HUES6 (cell line): Measurements from ENCODE around the gene CAPG.
"Not testable (repeated sequence)": the region's sequence is repeated elsewhere in the genome, so short reads cannot be mapped to it uniquely, and the experiment has no call there.

Experiments
- H3K27ac ChIP-seq: 2 replicates; pipeline ENCODE4 v1.7.0; 2013; ENCODE audit warnings: low read depth, mild to moderate bottlenecking, low read length, inconsistent platforms
- H3K27me3 ChIP-seq: 2 replicates; pipeline ENCODE4 v1.6.1; 2013; ENCODE audit warnings: low read length; ENCODE audit not compliant: control insufficient read depth, insufficient read depth
- H3K36me3 ChIP-seq: 2 replicates; pipeline ENCODE4 v1.6.1; 2013; ENCODE audit warnings: low read length; ENCODE audit not compliant: control insufficient read depth, insufficient read depth
- H3K4me1 ChIP-seq: 2 replicates; pipeline ENCODE4 v1.6.1; 2013; ENCODE audit warnings: low read length; ENCODE audit not compliant: control insufficient read depth, insufficient read depth
- H3K4me3 ChIP-seq: 2 replicates; pipeline ENCODE4 v1.5.1; 2013; ENCODE audit warnings: low read depth, low read length
- H3K9ac ChIP-seq: one replicate; pipeline ENCODE4 v1.6.1; 2013; ENCODE audit warnings: mild to moderate bottlenecking, low read length
- H3K9me3 ChIP-seq: 2 replicates; pipeline ENCODE4 v1.6.1; 2013; ENCODE audit warnings: low read depth, low read length; ENCODE audit not compliant: control insufficient read depth, insufficient read depth

The CAPG gene

DNA sequence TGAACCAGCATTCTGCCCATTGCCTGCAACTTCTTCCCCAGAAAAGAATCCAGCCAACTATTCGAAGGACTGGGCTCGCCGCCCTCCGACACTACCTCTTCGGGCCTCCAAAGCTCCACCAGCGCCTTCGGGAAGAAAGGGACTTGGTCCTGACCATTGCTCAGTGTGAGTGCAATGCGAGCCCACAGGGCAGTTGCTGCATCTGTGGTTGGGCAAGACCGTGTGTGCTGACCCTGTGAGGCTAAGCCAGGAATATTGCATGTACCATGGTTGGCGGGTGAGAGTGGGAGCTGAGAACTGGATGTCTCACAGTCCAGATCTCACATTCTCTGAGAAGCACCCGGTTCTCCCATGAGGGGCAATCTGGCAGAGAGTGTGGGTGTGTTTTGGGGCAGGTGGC is 39.1 kb downstream of the CAPG start:
- Histone ChIP-seq H3K27me3 (no peaks in the 10 kb centered on the region), H3K27ac (no peak overlapping the region)

DNA sequence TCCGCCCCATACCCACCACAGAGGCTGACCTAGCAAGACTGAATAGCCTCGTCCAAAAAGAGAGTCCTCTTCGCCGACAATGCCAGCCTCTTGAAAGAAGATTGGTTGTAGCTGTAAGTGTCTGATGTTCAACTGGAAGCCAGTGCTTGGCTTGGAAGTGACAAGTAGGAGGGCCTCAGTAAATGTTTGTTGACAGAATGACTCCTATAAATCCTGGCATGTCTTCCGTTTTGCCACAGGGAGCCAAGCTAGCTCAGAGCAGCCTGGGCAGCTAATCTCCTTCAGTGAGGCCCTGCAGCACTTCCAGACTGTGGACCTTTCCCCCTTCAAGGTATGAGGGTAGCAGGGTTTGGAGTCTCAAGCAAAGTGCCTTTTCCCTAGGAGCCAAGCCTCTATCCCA is 40.7 kb downstream of the CAPG start:
- Histone ChIP-seq H3K9ac (no peak overlapping the region), H3K4me1 (no peaks in the 10 kb centered on the region), H3K27me3 (no peaks in the 10 kb centered on the region), H3K27ac (no peak overlapping the region), H3K9me3 (no peaks in the 10 kb centered on the region), H3K36me3 (peaks cover 2% of the 10 kb centered on the region; the same call in 1 of the 2 replicates), H3K4me3 (no peak overlapping the region)

More for the DNA sequence above, 39.1 kb downstream of the CAPG start:
- Histone ChIP-seq H3K9me3 (no peaks in the 10 kb centered on the region), H3K36me3 (no peaks in the 10 kb centered on the region), H3K4me3 (no peak overlapping the region), H3K4me1 (no peaks in the 10 kb centered on the region), H3K9ac (no peak overlapping the region)

DNA sequence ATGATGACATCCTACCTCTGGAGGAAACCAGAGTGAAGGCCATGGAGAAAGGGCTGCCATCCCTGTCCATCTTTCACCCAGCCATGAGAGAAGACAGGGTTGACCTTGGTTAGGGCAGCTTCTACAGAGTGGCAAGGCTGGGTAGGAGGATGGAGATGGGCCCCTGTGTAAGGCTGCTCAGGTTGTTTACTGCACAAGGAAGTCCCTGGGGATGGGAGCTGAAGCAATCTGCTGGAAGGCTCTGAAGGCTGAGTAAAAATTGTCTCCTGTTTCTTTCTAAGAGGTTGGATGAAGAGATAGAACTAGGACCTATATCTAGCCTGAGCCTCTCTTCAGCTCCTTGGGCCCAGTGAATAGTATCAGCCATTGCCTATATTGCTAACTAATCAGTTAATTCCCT is 41.2 kb downstream of the CAPG start:
- H3K27me3 ChIP-seq: no peaks in the 10 kb centered on the region
- no peaks in the 10 kb centered on the region for H3K9me3 ChIP-seq
- no peak overlapping the region for H3K9ac ChIP-seq
- H3K27ac ChIP-seq: no peak overlapping the region
- H3K4me3 ChIP-seq: no peak overlapping the region
- H3K4me1 ChIP-seq: no peaks in the 10 kb centered on the region
- peaks cover 2% of the 10 kb centered on the region; the same call in 1 of the 2 replicates for H3K36me3 ChIP-seq

DNA sequence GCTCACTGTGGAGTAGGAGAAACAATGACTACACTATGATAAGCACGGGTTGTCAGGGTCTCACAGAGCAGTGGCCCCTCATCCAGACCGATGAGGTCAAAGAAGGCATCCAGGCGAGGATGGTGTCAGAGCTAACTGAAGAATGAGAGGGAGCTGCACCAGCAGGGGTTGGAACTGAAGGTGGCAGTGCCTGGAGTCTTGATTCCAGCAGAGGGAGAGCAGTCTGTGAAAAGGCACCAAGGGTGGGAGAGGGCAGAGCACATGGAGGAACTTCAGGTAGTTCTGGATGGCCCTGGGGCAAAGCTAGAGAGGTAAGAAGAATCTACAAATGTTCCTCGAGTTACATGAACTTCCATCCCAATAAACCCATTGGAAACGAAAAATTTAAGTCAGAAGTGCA is 43.0 kb downstream of the CAPG start:
- H3K36me3 ChIP-seq: peaks cover 9% of the 10 kb centered on the region; the same call in 1 of the 2 replicates
- no peak overlapping the region for H3K9ac ChIP-seq

DNA sequence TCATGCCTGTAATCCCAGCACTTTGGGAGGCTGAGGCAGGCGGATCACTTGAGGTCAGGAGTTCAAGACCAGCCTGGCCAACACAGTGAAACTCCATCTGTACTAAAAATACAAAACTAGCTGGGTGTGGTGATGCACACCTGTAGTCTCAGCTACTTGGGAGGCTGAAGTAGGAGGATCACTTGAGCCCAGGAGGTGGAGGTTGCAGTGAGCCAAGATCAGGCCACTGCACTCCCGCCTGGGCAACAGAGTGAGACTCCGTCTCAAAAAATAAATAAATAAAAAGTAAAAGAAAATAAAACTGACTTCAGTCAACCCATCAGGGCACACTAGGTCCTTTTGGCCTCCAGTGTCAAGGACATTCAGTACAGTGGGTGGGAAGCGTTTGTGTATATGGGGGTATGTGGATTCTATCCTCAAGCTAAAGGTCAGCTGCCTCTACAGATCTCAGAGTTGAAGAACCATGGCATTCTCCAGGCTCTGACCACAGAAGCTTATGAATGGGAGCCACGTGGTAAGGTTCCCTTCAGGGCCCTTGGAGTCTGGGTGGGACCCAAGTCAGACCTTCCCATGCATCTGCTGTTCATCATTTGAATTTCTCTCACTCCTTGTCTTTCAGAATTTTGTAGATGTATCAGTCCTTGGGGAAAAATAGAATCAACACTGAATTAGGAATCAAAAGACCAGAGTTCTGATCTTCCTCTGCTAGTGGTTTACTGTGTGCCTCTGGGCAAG is 47.3 kb downstream of the CAPG start:
- H3K27ac ChIP-seq, H3K9me3 ChIP-seq, H3K9ac ChIP-seq, H3K4me1 ChIP-seq, H3K27me3 ChIP-seq, H3K4me3 ChIP-seq: not testable (repeated sequence)
- peaks cover 13% of the 10 kb centered on the region for H3K36me3 ChIP-seq

More for the DNA sequence above, 43.0 kb downstream of the CAPG start:
- no peak overlapping the region for H3K27ac ChIP-seq
- H3K4me1 ChIP-seq: no peaks in the 10 kb centered on the region
- no peaks in the 10 kb centered on the region for H3K27me3 ChIP-seq
- H3K4me3 ChIP-seq: no peak overlapping the region
- no peaks in the 10 kb centered on the region for H3K9me3 ChIP-seq

DNA sequence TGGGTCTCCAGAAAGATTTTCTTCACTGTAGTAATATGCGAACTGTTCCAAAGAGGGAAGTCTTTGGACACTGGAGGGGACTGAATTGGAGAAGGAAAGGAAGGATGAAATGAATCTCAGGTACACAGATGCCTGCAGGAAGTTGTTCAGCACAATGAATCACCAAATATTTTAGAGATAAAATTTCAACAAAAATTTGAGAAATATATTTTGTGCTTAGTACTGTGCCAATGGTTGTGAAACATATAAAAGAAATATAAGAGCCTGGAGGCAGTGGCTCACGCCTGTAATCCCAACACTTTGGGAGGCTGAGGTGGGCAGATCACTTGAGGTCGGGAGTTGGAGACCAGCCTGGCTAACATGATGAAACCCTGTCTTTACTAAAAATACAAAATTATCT is 52.4 kb downstream of the CAPG start:
- no peaks in the 10 kb centered on the region for H3K27me3 ChIP-seq
- H3K27ac ChIP-seq: no peak overlapping the region
- H3K9ac ChIP-seq: no peak overlapping the region
- peaks cover 12% of the 10 kb centered on the region for H3K36me3 ChIP-seq
- H3K9me3 ChIP-seq: no peaks in the 10 kb centered on the region
- no peak overlapping the region for H3K4me3 ChIP-seq
- H3K4me1 ChIP-seq: peaks cover 13% of the 10 kb centered on the region; the same call in 1 of the 2 replicates

DNA sequence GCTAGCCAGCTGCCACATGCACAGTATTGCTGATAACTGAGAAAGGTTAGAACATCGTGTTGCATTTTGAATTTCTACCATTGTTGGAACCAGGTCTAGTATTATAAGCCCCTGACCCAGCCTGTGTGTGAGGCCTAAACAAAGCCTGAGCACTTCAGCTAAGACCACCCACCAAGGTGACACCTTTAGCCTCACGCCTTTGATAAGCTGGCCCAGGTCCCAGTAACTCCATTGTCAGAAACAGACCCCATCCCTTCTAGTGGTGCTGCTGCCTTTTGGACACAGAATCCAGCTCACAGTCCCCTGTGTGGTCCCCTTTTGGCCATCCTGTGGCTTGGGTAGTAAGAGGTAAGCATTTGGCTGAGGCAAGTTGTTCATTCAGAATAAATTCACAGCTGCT is 54.0 kb downstream of the CAPG start:
- Histone ChIP-seq H3K4me3 (no peak overlapping the region), H3K9me3 (no peaks in the 10 kb centered on the region), H3K27ac (no peak overlapping the region), H3K36me3 (peaks cover 12% of the 10 kb centered on the region; the same call in 1 of the 2 replicates), H3K9ac (no peak overlapping the region), H3K4me1 (peaks cover 13% of the 10 kb centered on the region; the same call in 1 of the 2 replicates), H3K27me3 (no peaks in the 10 kb centered on the region)

DNA sequence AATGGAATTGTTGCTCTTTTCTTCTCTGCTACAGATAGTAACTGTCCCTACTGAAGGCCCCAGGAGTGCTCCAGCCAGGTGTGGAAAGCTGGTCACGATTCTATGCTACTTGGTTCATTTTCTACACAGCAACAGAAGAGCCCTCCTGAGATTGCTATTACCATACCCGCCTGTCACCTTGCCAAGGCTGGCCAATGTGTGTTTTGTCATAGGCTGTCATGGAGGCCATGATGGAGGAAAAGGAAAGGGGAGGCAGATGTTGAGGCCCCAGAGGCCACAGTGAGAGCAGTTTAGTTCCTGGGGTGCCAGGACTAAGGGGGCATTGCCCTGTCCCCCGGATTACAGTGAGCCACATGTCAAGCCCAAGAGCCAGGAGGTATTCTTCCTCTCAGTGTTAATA is 54.6 kb downstream of the CAPG start:
- Histone ChIP-seq H3K36me3 (peaks cover 19% of the 10 kb centered on the region), H3K4me3 (peak overlapping the region; percentile 90), H3K27me3 (no peaks in the 10 kb centered on the region), H3K9ac (no peak overlapping the region), H3K9me3 (no peaks in the 10 kb centered on the region), H3K27ac (no peak overlapping the region), H3K4me1 (peaks cover 13% of the 10 kb centered on the region; the same call in 1 of the 2 replicates)

DNA sequence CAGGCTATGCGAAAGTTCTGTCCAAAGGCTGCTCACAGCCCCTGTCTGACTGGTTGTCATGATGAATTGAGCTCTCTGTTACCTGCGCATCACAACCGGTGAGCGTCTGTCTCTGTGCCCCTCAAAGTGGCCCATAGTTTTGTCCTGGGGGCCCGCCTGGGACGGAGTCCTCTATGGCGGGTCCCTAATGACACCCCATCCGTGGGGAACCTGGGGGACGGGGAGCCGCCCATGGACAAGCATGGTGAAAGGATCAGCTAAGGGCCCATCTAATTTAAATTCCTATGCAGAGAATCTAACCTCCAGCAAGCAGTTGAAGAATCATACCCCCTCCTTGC is 55.1 kb downstream of the CAPG start:
- Histone ChIP-seq H3K9ac (peak overlapping the region; percentile 73), H3K9me3 (no peaks in the 10 kb centered on the region), H3K36me3 (peaks cover 24% of the 10 kb centered on the region), H3K27me3 (no peaks in the 10 kb centered on the region), H3K4me1 (peaks cover 13% of the 10 kb centered on the region; the same call in 1 of the 2 replicates), H3K4me3 (peak overlapping the region; percentile 90), H3K27ac (no peak overlapping the region)

DNA sequence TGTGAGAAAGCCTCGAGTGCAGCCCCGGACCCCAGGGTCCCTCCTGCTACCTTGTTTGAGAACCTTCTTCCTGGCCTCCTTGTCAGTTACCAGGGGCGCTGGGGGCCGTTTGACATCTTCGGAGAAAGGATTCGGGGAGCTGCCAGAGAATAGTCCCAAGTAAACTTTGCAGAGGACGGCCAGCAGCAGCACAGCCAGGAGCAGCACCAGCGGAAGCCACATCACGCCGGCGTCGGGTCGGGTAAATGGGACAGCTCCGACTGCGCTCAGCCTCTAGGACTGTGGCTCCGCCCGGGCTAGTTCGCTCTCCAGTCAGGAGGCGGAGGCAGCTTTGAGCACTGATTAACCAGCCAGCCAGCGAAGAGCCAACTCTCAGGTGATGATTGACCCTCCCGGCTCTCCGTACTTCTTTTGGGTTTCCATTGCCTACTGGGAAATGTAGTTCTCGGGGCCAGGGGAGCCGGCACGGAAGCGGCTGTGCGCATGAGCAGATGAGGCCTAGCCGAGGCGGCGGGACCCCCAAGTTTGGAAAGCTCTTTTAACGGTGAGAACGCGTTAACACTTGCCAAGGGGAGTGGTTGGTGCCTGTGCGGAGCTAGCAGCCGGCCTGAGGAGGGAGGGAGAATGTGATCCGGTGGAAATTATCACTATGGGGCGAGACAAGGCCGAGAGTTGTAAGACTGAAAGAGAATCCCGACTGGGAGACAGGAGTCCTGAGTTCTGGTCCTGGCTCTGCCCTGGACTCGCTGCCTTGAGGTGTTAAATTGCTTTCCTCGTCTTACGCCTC is 55.7 kb downstream of the CAPG start, which contains the start of the genes ELMOD3 and RETSAT:
TSS of gene ELMOD3 (plus strand) at position 484 of the 787 bp plus-strand sequence. CDS start 2,430 bp downstream, outside the sequence.
TSS of gene RETSAT (minus strand) at position 243 of the 787 bp plus-strand sequence. CDS start at position 222, 21 bp downstream.
- Histone ChIP-seq H3K36me3 (peaks cover 29% of the 10 kb centered on the region), H3K27me3 (no peaks in the 10 kb centered on the region), H3K9ac (peak within 1 kb of the TSS; percentile 73), H3K27ac (no peak within 1 kb of the TSS), H3K9me3 (no peaks in the 10 kb centered on the region), H3K4me1 (peaks cover 13% of the 10 kb centered on the region; the same call in 1 of the 2 replicates), H3K4me3 (peak within 1 kb of the TSS; percentile 90)

DNA sequence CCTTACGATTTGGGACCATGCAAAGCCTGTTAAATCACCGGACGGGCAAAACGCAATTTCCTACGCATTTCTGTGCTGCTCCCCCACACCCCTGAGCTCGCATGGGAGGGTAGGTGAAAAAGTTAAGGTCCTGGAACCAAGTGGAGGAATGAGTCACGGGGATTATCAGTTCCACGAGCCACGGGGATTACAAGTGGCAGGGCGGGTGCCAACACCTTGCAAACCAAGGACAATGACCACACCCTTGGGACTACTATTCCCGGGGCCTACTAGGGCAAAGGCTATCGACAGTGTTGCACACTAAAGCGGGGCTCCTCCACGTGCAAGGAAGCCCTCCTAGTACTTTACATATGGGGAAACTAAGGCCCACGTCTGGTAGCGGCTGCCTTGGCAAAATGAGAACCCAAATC is 56.3 kb downstream of the CAPG start:
- no peak overlapping the region for H3K27ac ChIP-seq
- peaks cover 35% of the 10 kb centered on the region for H3K36me3 ChIP-seq
- peak overlapping the region; percentile 62 for H3K9ac ChIP-seq
- no peaks in the 10 kb centered on the region for H3K27me3 ChIP-seq
- peak overlapping the region; percentile 90 for H3K4me3 ChIP-seq
- H3K4me1 ChIP-seq: peaks cover 13% of the 10 kb centered on the region; the same call in 1 of the 2 replicates
- H3K9me3 ChIP-seq: no peaks in the 10 kb centered on the region
